GM18858 (cell line): Measurements from ENCODE around the gene SUPT5H.
A peak's percentile ranks its signal among the peaks of the same experiment; 100 is the strongest.

Source experiments
- ATAC-seq: cut with Tn5 transposase; IDR thresholded peaks from one replicate; pipeline ENCODE4 v1.9.1; 2021; ENCODE audit not compliant: unreplicated experiment

The SUPT5H gene

DNA sequence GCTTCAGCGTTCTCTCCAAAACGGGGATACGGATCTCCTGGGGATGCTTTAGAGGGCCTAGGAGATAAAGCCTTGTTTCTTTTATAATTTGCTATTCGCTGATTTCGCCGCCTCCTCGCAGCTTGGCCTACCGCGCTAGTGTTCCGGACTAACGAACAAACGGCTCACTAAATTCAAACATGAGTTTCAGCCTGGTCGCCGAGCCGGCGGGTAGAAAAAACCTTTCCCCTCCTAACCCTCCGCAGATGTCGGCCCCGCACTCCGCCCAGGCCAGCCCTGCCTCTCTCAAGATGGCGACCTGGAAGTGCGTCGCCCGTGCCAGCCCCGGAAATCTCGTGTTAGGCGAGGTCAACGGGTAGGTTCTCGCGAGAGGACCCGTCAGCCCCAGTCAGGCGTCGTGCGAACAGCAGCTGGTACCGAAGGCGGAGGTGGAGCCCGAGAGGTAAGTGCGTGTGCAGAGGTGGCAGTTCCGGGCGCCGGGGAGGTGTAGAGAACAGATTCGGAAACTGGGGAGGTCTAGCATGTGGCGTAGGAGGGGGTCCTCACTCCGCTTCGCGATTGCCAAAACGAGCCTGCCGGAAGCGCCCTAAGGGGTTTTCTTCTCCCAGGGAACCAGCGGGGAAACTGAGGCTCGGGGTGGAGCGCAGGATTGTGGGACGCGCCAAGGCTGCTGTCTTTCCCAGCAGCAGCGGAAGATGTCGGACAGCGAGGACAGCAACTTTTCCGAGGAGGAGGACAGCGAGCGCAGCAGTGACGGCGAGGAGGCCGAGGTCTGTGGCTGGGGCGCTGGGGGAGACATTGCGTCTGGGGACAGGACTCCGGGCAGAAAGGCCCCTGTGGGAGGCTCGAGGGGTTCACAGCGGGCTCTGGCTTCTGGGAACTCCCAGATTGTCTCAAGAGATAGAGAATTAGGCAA lies at the start of gene SUPT5H:
Gene SUPT5H (plus strand): TSS at position 387 of the 916 bp plus-strand sequence. CDS start 309 bp downstream, at position 696.
- ATAC-seq: peak; percentile 75

DNA sequence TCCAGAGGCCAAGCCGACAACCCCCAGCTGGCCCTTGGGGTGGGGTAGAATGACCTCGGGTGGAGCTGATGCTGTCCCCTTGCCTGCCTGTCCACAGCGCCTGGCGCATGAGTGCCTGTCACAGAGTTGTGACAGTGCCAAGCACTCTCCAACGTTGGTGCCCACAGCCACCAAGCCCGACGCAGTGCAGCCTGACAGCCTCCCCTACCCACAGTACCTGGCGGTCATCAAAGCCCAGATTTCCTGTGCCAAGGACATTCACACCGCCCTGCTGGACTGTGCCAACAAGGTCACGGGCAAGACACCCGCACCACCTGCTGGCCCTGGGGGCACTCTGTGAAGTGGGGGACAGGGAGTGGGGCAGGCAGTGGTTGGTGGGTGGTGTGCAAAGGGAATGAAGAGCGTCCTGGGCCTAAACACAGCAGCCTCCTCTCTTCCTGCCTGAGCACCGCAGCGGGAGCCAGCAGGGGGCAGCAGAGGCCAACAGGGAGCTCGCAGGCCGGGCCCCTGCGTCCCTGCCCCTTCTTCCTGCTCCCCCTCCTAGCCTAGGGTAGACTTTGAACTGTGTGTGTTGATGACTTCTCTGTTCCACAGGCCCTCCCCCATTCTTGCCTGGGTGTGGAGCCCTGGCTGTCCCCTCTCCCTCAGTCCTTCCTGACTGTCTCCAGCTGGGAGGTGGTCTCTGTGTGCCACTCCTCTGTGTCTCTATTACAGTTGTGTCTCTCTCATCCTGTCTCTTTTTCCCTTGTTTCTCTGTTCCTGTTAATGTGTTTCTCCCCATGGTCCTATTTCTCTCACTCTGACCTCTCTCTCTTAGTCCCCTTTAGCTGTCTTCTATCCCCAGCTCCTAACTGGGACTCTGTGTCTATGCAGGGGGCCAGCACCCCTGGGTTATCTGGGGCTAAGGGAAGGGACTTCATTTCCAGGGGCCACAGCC lies 47.8 kb upstream of the SUPT5H start:
- peak; percentile 29 for ATAC-seq

DNA sequence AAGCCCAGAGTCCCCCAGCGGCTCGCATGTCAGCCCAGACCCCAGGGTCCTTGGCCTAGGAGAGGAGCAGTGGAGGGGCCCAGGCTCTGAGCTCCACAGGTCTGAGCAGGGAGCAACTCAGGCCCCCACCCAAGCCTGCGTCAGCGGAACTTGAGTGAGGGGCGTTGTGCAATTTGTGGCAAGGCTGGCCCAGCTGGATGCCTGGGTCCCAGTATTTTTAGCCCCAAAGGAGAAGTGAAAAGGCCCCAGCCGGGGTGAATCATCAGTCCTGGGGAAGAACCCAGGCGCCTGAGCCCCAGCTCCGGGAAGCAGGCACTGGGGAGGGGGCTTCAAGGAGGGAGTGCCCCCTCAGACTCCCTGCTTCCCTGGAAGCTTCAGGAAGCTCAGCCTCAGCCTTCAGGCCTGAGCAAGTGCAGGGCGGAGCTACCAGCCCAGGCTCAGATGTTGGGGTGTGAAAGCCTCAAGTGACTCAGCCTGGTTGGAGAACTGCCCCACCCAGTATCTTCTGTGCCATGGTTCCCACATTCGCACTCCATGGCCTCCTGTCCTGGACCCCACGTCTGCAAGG lies 47.0 kb upstream of the SUPT5H start:
- ATAC-seq: no peak

DNA sequence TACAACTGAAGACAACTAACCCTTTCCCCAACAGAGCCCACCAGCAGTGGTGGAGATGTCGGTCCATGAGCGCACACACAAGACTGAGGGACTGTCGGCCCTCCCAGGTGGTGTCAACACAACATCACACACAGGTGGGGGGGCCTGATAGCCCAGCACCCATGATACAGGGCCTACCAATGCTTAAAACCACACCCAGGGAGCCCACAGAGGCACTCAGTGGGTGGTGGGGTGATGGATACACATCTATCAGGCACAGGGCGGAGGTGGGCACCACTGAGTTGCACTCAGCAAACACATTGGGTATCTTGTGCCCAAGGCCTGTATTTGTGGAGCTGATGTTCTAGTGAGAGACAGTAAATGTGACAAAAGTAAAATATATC lies 45.7 kb upstream of the SUPT5H start:
- no peak for ATAC-seq

DNA sequence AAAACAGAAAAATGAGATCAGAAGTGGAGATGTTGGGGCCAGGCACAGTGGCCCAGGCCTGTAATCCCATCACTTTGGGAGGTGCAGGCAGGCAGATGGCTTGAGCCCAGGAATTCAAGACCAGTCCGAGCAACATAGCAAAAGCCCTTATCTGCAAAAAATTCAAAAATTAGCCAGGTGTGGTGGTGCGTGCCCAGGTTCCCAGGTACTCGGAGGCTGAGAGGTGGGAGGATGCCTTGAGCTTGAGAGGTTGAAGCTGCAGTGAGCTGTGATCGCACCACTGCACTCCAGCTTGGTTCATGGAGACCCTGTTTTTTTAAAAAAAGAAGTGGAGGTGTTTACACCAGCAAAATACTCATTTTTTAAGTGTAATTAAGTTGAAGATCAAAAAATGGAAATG lies 45.3 kb upstream of the SUPT5H start:
- ATAC-seq: no peak

- no peak for ATAC-seq
Measured at GRCh38 chr19:39401070-39401548, 44.3 kb upstream of the SUPT5H start.

- no peak for ATAC-seq
Measured at GRCh38 chr19:39401549-39402345, 43.6 kb upstream of the SUPT5H start.

GRCh38 chr19:39402346-39403300 lies 42.8 kb upstream of the SUPT5H start:
- ATAC-seq: no peak

DNA sequence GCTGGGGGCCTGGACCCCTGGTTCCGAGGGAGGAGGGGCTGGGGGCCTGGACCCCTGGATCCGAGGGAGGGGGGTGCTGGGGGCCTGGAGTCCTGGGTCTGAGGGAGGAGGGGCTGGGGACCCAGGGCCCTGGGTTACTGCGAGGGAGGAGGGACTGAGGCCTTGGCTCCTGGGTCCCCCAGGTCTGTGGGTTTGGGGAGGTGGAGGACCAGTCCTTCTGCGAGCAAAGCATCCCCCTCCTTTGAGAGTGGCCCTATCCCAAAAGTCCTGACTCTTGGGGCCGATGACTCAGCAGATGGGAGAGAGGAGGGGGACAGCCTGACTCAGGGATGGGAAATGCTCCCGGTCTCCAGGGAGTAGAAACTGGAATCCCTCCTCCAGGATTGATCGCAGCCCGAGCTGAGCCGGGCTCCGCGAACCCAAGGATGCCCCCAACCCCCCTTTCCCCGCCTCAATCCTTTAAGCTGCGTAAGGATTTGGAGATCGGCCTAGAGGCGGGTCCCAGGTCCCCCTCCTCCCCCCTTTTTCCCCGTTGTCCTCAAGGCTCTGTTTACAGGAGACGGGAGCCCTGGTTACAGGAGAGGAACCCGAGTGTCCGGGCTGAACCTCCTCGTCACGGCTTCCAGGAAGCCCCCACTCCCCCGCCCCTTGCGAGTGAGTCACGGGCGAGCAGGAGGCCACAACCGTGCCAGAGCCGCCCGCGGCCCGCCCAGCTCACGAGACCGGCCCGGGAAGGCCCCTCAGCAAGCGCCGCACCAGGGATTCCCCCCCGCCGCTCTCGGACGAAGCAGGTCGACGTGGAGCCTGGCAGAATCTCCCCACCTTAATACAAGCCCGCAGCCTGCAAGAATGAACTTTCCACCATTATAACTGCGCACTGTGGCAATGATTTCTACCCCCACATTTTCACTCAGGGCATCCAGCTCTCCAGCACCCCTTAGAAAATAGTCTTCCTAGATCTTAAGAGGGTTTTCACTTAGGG lies 41.8 kb upstream of the SUPT5H start:
- no peak for ATAC-seq

GRCh38 chr19:39405261-39405957 lies 40.0 kb upstream of the SUPT5H start:
- no peak for ATAC-seq

DNA sequence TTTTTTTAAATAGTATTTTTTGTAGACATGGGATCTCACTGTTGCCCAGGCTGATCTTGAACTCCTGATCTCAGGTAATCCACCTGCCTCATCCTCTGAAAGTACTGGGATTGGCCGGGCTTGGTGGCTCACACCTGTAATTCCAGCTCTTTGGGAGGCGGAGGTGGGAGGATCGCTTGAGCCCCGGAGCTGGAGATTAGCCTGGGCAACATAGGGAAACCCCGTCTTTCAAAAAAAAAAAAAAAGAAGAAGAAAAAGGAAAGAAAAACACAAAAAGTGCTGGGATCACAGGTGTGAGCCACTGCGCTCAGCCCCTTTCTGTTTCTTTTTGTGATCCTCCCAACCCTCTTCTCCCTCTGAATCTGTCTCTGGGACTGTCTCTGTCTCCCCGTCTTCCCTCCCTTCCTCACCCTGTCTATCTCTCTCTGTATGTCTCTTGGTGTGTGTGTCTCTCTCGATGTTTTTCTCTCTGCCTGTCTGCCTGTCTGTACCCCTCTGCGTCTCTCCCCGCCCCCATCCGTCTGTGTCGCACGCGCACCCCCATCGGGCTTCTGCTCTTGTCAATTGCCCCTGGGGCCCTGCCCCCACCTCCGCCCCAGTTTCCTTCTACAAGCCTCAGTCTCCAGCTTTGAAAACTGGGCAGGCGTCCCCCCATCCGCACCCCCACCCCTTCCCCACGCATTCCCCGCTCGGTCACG lies 39.3 kb upstream of the SUPT5H start:
- ATAC-seq: no peak

DNA sequence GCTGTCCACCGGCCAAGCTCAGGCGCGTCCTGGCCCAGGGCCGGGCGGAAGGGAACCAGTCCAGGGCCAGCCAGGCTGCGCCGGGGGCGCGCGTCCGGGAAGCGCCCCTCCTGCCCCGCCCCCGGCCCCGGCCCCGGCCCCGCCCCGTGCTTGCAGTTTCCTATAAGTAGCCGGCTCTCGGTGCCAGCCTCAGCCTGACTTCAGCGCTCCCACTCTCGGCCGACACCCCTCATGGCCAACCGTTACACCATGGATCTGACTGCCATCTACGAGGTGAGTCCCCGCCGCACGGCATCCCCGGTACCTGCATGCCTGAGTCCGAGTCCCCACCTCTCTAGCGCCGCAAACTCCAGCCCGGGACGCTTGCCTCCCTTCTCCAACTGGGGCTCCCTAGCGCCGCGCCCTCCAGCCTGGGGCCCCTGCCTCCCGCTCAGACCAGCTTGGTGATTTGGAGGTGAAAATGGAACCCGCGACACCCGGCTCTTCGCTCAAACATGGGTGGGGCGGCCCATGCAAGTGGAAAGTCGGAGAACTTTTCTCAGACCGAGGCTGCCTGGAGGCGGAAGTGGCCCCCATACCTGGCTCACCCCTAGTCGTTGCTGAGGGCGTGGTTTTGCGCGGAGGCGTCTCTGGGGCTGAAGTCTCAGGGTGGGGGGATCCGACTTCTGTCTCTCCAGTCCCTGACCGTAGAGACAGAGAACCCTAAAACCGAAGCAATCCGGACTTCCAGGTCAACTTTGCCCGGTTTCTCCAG lies 38.5 kb upstream of the SUPT5H start, which contains the start of gene ZFP36:
Gene ZFP36 (plus strand): TSS at position 192 of the 754 bp plus-strand sequence. CDS start 58 bp downstream, at position 250.
- ATAC-seq: no peak

GRCh38 chr19:39407410-39407659 lies 38.0 kb upstream of the SUPT5H start:
- no peak for ATAC-seq

- ATAC-seq: no peak
Measured at GRCh38 chr19:39407660-39408391, 37.6 kb upstream of the SUPT5H start.

- ATAC-seq: no peak
Measured at GRCh38 chr19:39408392-39409207, 36.8 kb upstream of the SUPT5H start.
